ENCODE results near the gene TSN. TPM values are rescaled to one million over a fixed set of nuclear protein-coding genes. Genes with fewer than 3 reads are reported as not detected.

TSN gene
- polyA plus RNA-seq, 1 donor from 2014 or later: 171 TPM

- Histone ChIP-seq H2AFZ (ENCODE audit: low read depth, low read length) (no peak overlapping the region), H3K79me2 (replicated peaks; ENCODE audit: insufficient read depth, low read length) (no peaks in the 10 kb centered on the region), H3K27ac (ENCODE audit: low read length) (no peak overlapping the region), H3F3A (ENCODE audit: insufficient read depth, low read length, poor library complexity, severe bottlenecking) (no peaks in the 10 kb centered on the region), H3K9ac (ENCODE audit: low read length) (no peak overlapping the region), H3K4me3 (ENCODE audit: low read length) (no peak overlapping the region), H3K9me2 (ENCODE audit: insufficient read depth, low read length) (no peaks in the 10 kb centered on the region), H3K36me3 (ENCODE audit: insufficient read depth, low read length) (no peaks in the 10 kb centered on the region), H3K9me3 (ENCODE audit: low read length) (no peaks in the 10 kb centered on the region), H3K27me3 (ENCODE audit: insufficient read depth, low read depth, low read length) (no peaks in the 10 kb centered on the region), H3K4me2 (ENCODE audit: low read length) (no peak overlapping the region), H4K20me1 (ENCODE audit: insufficient read depth) (no peaks in the 10 kb centered on the region)
- TF ChIP-seq MXI1 (conservative IDR thresholded peaks at IDR 0.05; ENCODE audit: poor library complexity, severe bottlenecking) (no peak), REST (IDR thresholded peaks at IDR 0.05; ENCODE audit: borderline replicate concordance) (no peak), SMC3 (conservative IDR thresholded peaks at IDR 0.05; ENCODE audit: poor library complexity) (no peak), POLR2AphosphoS5 (IDR thresholded peaks at IDR 0.05) (no peak), EP300 (conservative IDR thresholded peaks at IDR 0.05; ENCODE audit: poor library complexity, severe bottlenecking) (no peak), CTCF (IDR thresholded peaks at IDR 0.05; ENCODE audit: poor library complexity, severe bottlenecking) (no peak), EZH2 (IDR thresholded peaks at IDR 0.05; ENCODE audit: borderline replicate concordance, insufficient read depth, low read length, poor library complexity, severe bottlenecking) (no peak), TAF1 (IDR thresholded peaks at IDR 0.05; ENCODE audit: low read depth) (no peak), RAD21 (conservative IDR thresholded peaks at IDR 0.05) (no peak)
These were observed 23.5 kb downstream of the TSN start for GRCh38 chr2:121778741-121779487.

- Histone ChIP-seq H2AFZ (ENCODE audit: low read depth, low read length) (no peak overlapping the region), H3K4me3 (ENCODE audit: low read length) (no peak overlapping the region), H3K9ac (ENCODE audit: low read length) (no peak overlapping the region), H3K27me3 (ENCODE audit: insufficient read depth, low read depth, low read length) (no peaks in the 10 kb centered on the region), H3K4me2 (ENCODE audit: low read length) (no peak overlapping the region), H3F3A (ENCODE audit: insufficient read depth, low read length, poor library complexity, severe bottlenecking) (no peaks in the 10 kb centered on the region), H3K9me2 (ENCODE audit: insufficient read depth, low read length) (no peaks in the 10 kb centered on the region), H3K36me3 (ENCODE audit: insufficient read depth, low read length) (no peaks in the 10 kb centered on the region), H3K9me3 (ENCODE audit: low read length) (no peaks in the 10 kb centered on the region), H4K20me1 (ENCODE audit: insufficient read depth) (no peaks in the 10 kb centered on the region), H3K79me2 (replicated peaks; ENCODE audit: insufficient read depth, low read length) (no peaks in the 10 kb centered on the region), H3K27ac (ENCODE audit: low read length) (no peak overlapping the region)
- no peak for TF ChIP-seq EZH2 (IDR thresholded peaks at IDR 0.05; ENCODE audit: borderline replicate concordance, insufficient read depth, low read length, poor library complexity, severe bottlenecking)
- TF ChIP-seq CTCF (IDR thresholded peaks at IDR 0.05; ENCODE audit: poor library complexity, severe bottlenecking): no peak
- TF ChIP-seq RAD21 (conservative IDR thresholded peaks at IDR 0.05): no peak
- TF ChIP-seq SMC3 (conservative IDR thresholded peaks at IDR 0.05; ENCODE audit: poor library complexity): no peak
- no peak for TF ChIP-seq TAF1 (IDR thresholded peaks at IDR 0.05; ENCODE audit: low read depth)
- TF ChIP-seq EP300 (conservative IDR thresholded peaks at IDR 0.05; ENCODE audit: poor library complexity, severe bottlenecking): no peak
These were observed 27.7 kb downstream of the TSN start for GRCh38 chr2:121783180-121783579.
